22Rv1 (cell line): ENCODE results near the gene HSPA9.

ENCODE experiments used
- H3K27ac ChIP-seq: fragments of 450-650 bp; 2 replicates; pipeline ENCODE4 v1.5.1; 2017
- CTCF ChIP-seq: fragments of 450-650 bp; IDR thresholded peaks from 2 replicates; pipeline ENCODE4 v1.5.1; 2017; ENCODE audit warnings: mild to moderate bottlenecking
- ZFX ChIP-seq: fragments of 450-650 bp; IDR thresholded peaks from 2 replicates; pipeline ENCODE4 v1.6.1; 2017; ENCODE audit warnings: antibody characterized with exemption, borderline replicate concordance

Gene HSPA9

GRCh38 chr5:138569782-138570181 is 5.4 kb downstream of the HSPA9 start:
- TF ChIP-seq CTCF (no peak), ZFX (no peak)
- no peak overlapping the region for H3K27ac ChIP-seq

- no peak for TF ChIP-seq CTCF
- no peak for TF ChIP-seq ZFX
Observed at GRCh38 chr5:138568061-138568824, 7.0 kb downstream of the HSPA9 start.

DNA sequence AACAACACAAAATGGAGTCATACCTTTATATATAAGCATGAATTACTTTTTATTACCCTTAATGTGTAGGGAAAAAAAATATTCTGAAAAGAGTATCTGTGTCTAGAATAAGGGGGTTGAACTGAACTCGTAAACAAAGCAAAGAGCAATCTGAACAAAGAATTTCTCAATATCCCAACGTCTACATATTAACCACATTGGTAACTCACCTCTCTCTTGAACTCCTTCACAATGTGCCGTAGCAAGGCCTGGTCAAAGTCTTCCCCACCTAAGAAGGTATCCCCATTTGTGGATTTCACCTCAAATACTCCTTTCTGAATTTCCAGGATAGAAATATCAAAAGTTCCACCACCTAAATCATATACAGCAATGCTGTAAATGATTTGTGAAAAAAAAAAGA is 8.4 kb downstream of the HSPA9 start:
- H3K27ac ChIP-seq: no peak overlapping the region
- TF ChIP-seq ZFX (no peak), CTCF (no peak)

More at GRCh38 chr5:138568061-138568824, 7.0 kb downstream of the HSPA9 start:
- no peak overlapping the region for H3K27ac ChIP-seq

- no peak overlapping the region for H3K27ac ChIP-seq
- TF ChIP-seq ZFX: no peak
- no peak for TF ChIP-seq CTCF
Observed at GRCh38 chr5:138565100-138565821, 9.9 kb downstream of the HSPA9 start.

- no peak for TF ChIP-seq CTCF
- no peak for TF ChIP-seq ZFX
Observed at GRCh38 chr5:138564242-138564641, 11.0 kb downstream of the HSPA9 start.

DNA sequence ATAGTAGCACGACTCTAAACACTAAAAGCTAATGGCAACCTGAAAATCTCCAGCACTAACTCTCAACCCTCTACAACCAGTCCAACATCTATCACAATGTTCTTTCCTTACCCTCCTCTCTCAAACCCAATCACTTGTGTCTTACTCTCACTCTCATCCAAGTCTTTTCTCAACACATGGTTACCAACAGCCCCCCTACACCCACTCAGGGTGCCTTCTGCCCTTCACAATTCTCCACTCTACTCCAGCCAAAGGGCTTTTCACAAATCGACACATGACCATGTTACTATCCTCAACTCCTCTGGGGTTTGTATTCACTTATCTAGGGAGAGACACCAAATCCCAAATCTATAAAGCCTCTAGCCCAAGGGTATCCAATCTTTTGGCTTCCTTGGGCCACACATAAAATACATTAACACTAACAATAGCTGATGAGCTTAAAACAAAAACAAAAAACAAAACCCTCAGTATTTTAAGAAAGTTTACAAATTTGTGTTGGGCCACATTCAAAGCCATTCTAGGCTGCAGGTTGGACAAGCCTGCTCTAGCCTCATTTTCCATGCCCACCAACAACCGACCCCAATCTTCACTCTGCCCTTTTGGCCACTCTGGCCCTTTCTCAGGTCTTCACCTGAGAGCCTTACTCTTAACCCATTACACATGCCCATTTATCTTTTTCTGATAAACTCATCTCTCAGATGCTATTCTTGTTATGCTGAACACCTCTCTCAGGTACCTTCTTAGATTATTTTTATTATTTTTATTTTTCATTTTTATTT is 11.7 kb downstream of the HSPA9 start:
- no peak for TF ChIP-seq CTCF
- no peak for TF ChIP-seq ZFX
- no peak overlapping the region for H3K27ac ChIP-seq

More at GRCh38 chr5:138564242-138564641, 11.0 kb downstream of the HSPA9 start:
- no peak overlapping the region for H3K27ac ChIP-seq
